Measurements from ENCODE around the gene TTF2. TPM values are rescaled to one million over a fixed set of nuclear protein-coding genes. Genes with fewer than 3 reads are reported as not detected.

TTF2 gene
- total and polyA plus RNA-seq, 2 of the 8 experiments (the other 6 are each of a cell fraction or from before 2014, with no cell fraction given) = 16.9 to 89.6 TPM

- Histone ChIP-seq H2AK5ac (ENCODE audit: low read depth, low read length) (no peak overlapping the region), H3K4me1 (replicated peaks in 1 of 4; ENCODE audit: control insufficient read depth in 3 of 4, insufficient read depth in 4 of 4, low read length in 3 of 4) (peaks cover 2 to 13% (median 8%) of the 10 kb centered on the region in 4 experiments), H4K5ac (ENCODE audit: insufficient read length, low read depth, low read length) (no peak overlapping the region), H3K4me2 (ENCODE audit: insufficient read depth in 1 of 2, low read depth in 2 of 2, low read length in 2 of 2) (no peak overlapping the region), H4K20me1 (replicated peaks in 1 of 2; ENCODE audit: control insufficient read depth in 1 of 2, insufficient read depth in 2 of 2, low read length in 2 of 2) (peaks cover 0 to 4% of the 10 kb centered on the region in 2 experiments), H3K4ac (replicated peaks; ENCODE audit: insufficient read length, low read depth, low read length) (no peak overlapping the region), H3K27me3 (replicated peaks in 1 of 4; ENCODE audit: control insufficient read depth in 3 of 4, extremely low read depth in 1 of 4, insufficient read depth in 3 of 4, low read length in 3 of 4) (no peaks in the 10 kb centered on the region), H2BK5ac (ENCODE audit: low read depth, low read length) (no peak overlapping the region; the same call in 1 of the 2 replicates), H3K79me2 (ENCODE audit: control insufficient read depth in 1 of 2, insufficient read depth in 2 of 2, low read length in 2 of 2) (no peaks in the 10 kb centered on the region; a peak in 1 of 4 replicates), H3K23ac (ENCODE audit: insufficient read length) (no peak overlapping the region), H3K27ac (ENCODE audit: low read depth, low read length) (no peak overlapping the region), H4K8ac (ENCODE audit: extremely low read depth, insufficient read depth, low read length) (0 out of 2 replicates have a peak overlapping the region, but pooled peaks have one; percentile 22), H3K4me3 (ENCODE audit: extremely low read depth in 1 of 4, insufficient read depth in 2 of 4, low read depth in 3 of 4, low read length in 4 of 4) (no peak overlapping the region), H3K18ac (ENCODE audit: extremely low read depth, low read length) (no peak overlapping the region), H3K36me3 (ENCODE audit: control insufficient read depth in 2 of 4, insufficient read depth in 4 of 4, low read length in 3 of 4) (peaks cover 11 to 48% (median 36%) of the 10 kb centered on the region in 4 experiments), H2BK12ac (ENCODE audit: low read depth, low read length) (no peak overlapping the region), H3K9me3 (ENCODE audit: insufficient read depth in 2 of 2, low read depth in 1 of 2, low read length in 1 of 2) (no peaks in the 10 kb centered on the region), H3K79me1 (ENCODE audit: low read depth, low read length) (no peaks in the 10 kb centered on the region), H4K91ac (replicated peaks; ENCODE audit: insufficient read length, low read length) (no peak overlapping the region), H2BK120ac (replicated peaks; ENCODE audit: low read depth, low read length) (no peak overlapping the region), H2BK20ac (ENCODE audit: low read length) (no peak overlapping the region), H3K14ac (ENCODE audit: insufficient read length) (no peak overlapping the region), H2BK15ac (ENCODE audit: low read length) (no peak overlapping the region), H3K9ac (replicated peaks in 1 of 4; ENCODE audit: extremely low read depth in 1 of 4, low read depth in 3 of 4, low read length in 3 of 4) (no peak overlapping the region), H3K56ac (replicated peaks; ENCODE audit: insufficient read length, low read depth, low read length) (no peak overlapping the region), H3K23me2 (ENCODE audit: low read depth, low read length) (peaks cover 5% of the 10 kb centered on the region; the same call in 1 of the 2 replicates), H2AFZ (ENCODE audit: low read length) (no peak overlapping the region)
- WGBS, 2 experiments (ENCODE audit: extremely low coverage in 1 of 2, insufficient coverage in 1 of 2, insufficient read length in 1 of 2, insufficient replicate concordance in 2 of 2, low coverage in 1 of 2, low lambda C conversion rate in 2 of 2, missing lambda C conversion rate in 1 of 2) = 92% methylated on average over 12 of the region's 12 CpGs; no CpG with 5 or more reads in 1 of the 2 experiments
- ChIA-PET POLR2A (ENCODE audit: partially characterized antibody) (interaction anchor here (0.9 to 1.1 kb wide), 2 partner anchors 58 to 168 kb away, joined by 3 read pairs; partner anchors contain the start of gene TTF2), CTCF (ENCODE audit: partially characterized antibody) (interaction anchor here (0.8 to 13.2 kb wide), 6 partner anchors 11 to 762 kb away, joined by 3 to 114 read pairs (median 3); no protein-coding TSS in a partner anchor)
- FAIRE-seq (no peak), DNase-seq (ENCODE audit: low read depth in 1 of 2, low spot score in 2 of 2) (no peak)
- TF ChIP-seq CBX5 (IDR thresholded peaks at IDR 0.05; ENCODE audit: low read depth, low read length) (no peak), ATF2 (IDR thresholded peaks at IDR 0.05; ENCODE audit: low read length) (no peak), CEBPB (IDR thresholded peaks at IDR 0.05; ENCODE audit: low read depth, low read length) (no peak), MAFK (IDR thresholded peaks at IDR 0.05; ENCODE audit: low read depth, low read length) (no peak)
These were observed 58.0 kb downstream of the TTF2 start for GRCh38 chr1:117118137-117118536.
